Osteoblast (primary cell): ENCODE results near the gene RORB. TPM values are rescaled to one million over a fixed set of nuclear protein-coding genes. Genes with fewer than 3 reads are reported as not detected.
"Not testable (repeated sequence)": the region's sequence is repeated elsewhere in the genome, so short reads cannot be mapped to it uniquely, and the experiment has no call there.

Source experiments
- DNase-seq: peaks from one replicate; pipeline ENCODE4 v3.0.0; 2011; ENCODE audit warnings: low spot score, mixed read lengths; ENCODE audit not compliant: insufficient read length; ENCODE audit errors: missing footprints
- H2AFZ ChIP-seq: 2 replicates; pipeline ENCODE4 v1.6.0; 2011; ENCODE audit warnings: mild to moderate bottlenecking, low read length
- H3K27ac ChIP-seq: 2 replicates; pipeline ENCODE4 v1.5.1; 2011; ENCODE audit warnings: mild to moderate bottlenecking, low read depth, low read length, moderate library complexity
- H3K27me3 ChIP-seq: 2 replicates; pipeline ENCODE4 v1.6.0; 2012; ENCODE audit warnings: mild to moderate bottlenecking, control low read depth, inconsistent platforms, low read length, moderate library complexity; ENCODE audit not compliant: insufficient read depth
- H3K36me3 ChIP-seq: 2 replicates; pipeline ENCODE4 v1.5.1; 2011; ENCODE audit warnings: mild to moderate bottlenecking, low read length, control low read depth, moderate library complexity; ENCODE audit not compliant: insufficient read depth
- H3K4me1 ChIP-seq: 2 replicates; pipeline ENCODE4 v1.5.1; 2011; ENCODE audit warnings: mild to moderate bottlenecking, low read length, control low read depth, moderate library complexity; ENCODE audit not compliant: insufficient read depth
- H3K4me2 ChIP-seq: 2 replicates; pipeline ENCODE4 v1.6.0; 2011; ENCODE audit warnings: mild to moderate bottlenecking, low read length; ENCODE audit not compliant: insufficient read depth
- H3K4me3 ChIP-seq: fragments of 200-600 bp; sonication (generic); 3 replicates; pipeline ENCODE4 v1.5.1; 2012; ENCODE audit warnings: mild to moderate bottlenecking, low read length, inconsistent platforms; ENCODE audit not compliant: insufficient read depth
- H3K79me2 ChIP-seq: 2 replicates; pipeline ENCODE4 v1.6.0; 2012; ENCODE audit warnings: mild to moderate bottlenecking, low read length, control low read depth, inconsistent platforms; ENCODE audit not compliant: insufficient read depth
- H3K9me3 ChIP-seq: 2 replicates; pipeline ENCODE4 v1.5.1; 2011; ENCODE audit warnings: low read depth, low read length, control low read depth
- H4K20me1 ChIP-seq: 2 replicates; pipeline ENCODE4 v1.6.0; 2012; ENCODE audit warnings: mild to moderate bottlenecking, low read length, control low read depth; ENCODE audit not compliant: insufficient read depth
- CTCF ChIP-seq: IDR thresholded peaks from 2 replicates; pipeline ENCODE4 v1.5.1; 2011; ENCODE audit warnings: mild to moderate bottlenecking, low read depth, low read length, moderate library complexity; ENCODE audit errors: extremely low read depth
- total RNA-seq: library from RNA; depleted of rRNA; stranded (reverse); fragments of >200 nt; gene quantifications from 2 replicates; pipeline ENCODE4 v1.2.3, GENCODE V29; 2012

RORB gene
- total RNA-seq, 1 donor: 0.36 TPM

- no peak for TF ChIP-seq CTCF
- Histone ChIP-seq H3K27me3 (no peaks in the 10 kb centered on the region), H3K4me2 (no peak overlapping the region), H3K27ac (no peak overlapping the region), H3K79me2 (no peaks in the 10 kb centered on the region), H3K36me3 (no peaks in the 10 kb centered on the region), H3K4me3 (no peak overlapping the region), H3K9me3 (no peaks in the 10 kb centered on the region), H3K4me1 (no peaks in the 10 kb centered on the region), H2AFZ (no peak overlapping the region), H4K20me1 (no peaks in the 10 kb centered on the region)
- no peak for DNase-seq
Measured at GRCh38 chr9:74528207-74528606, 31.1 kb downstream of the RORB start.

- not testable (repeated sequence) for H3K27me3 ChIP-seq, H2AFZ ChIP-seq, H3K27ac ChIP-seq, H3K4me2 ChIP-seq, H4K20me1 ChIP-seq, DNase-seq, H3K9me3 ChIP-seq, H3K36me3 ChIP-seq, H3K4me1 ChIP-seq, H3K4me3 ChIP-seq, H3K79me2 ChIP-seq
Measured at GRCh38 chr9:74530458-74530857, 33.3 kb downstream of the RORB start.

GRCh38 chr9:74533253-74533652 is 36.1 kb downstream of the RORB start:
- no peak overlapping the region for H2AFZ ChIP-seq
- no peaks in the 10 kb centered on the region for H4K20me1 ChIP-seq
- H3K4me3 ChIP-seq: no peak overlapping the region
- H3K27me3 ChIP-seq: no peaks in the 10 kb centered on the region
- TF ChIP-seq CTCF: no peak
- no peaks in the 10 kb centered on the region for H3K4me1 ChIP-seq
- H3K4me2 ChIP-seq: no peak overlapping the region
- no peak overlapping the region for H3K27ac ChIP-seq
- no peak for DNase-seq
- H3K9me3 ChIP-seq: no peaks in the 10 kb centered on the region
- no peaks in the 10 kb centered on the region for H3K79me2 ChIP-seq
- no peaks in the 10 kb centered on the region for H3K36me3 ChIP-seq

GRCh38 chr9:74534841-74535240 is 37.7 kb downstream of the RORB start:
- H3K27ac ChIP-seq: no peak overlapping the region

More at GRCh38 chr9:74534841-74535240, 37.7 kb downstream of the RORB start:
- Histone ChIP-seq H3K9me3 (no peaks in the 10 kb centered on the region), H3K36me3 (no peaks in the 10 kb centered on the region), H3K4me2 (no peak overlapping the region), H2AFZ (no peak overlapping the region), H3K27me3 (no peaks in the 10 kb centered on the region), H3K4me3 (no peak overlapping the region), H4K20me1 (no peaks in the 10 kb centered on the region), H3K79me2 (no peaks in the 10 kb centered on the region), H3K4me1 (no peaks in the 10 kb centered on the region)
- DNase-seq: no peak
- no peak for TF ChIP-seq CTCF
